HS-5 (cell line): ENCODE data around the gene SYNE1.

Experiments
- DNase-seq: peaks from one replicate; pipeline ENCODE4 v3.0.0-alpha.2; 2012; ENCODE audit warnings: low read depth

The SYNE1 gene

GRCh38 chr6:152314483-152314832, 322.7 kb downstream of the SYNE1 start:
- no peak for DNase-seq

- peak; percentile 42 for DNase-seq
Measured at GRCh38 chr6:152313542-152314482, 323.4 kb downstream of the SYNE1 start.

- no peak for DNase-seq
Measured at GRCh38 chr6:152312434-152312833, 324.7 kb downstream of the SYNE1 start.

- DNase-seq, result no peak
Measured at GRCh38 chr6:152310371-152310954, 326.7 kb downstream of the SYNE1 start.

- DNase-seq, result no peak
Measured at GRCh38 chr6:152309648-152310047, 327.5 kb downstream of the SYNE1 start.

GRCh38 chr6:152309006-152309405, 328.2 kb downstream of the SYNE1 start:
- DNase-seq, result no peak

GRCh38 chr6:152308306-152308705, 328.9 kb downstream of the SYNE1 start:
- no peak for DNase-seq

GRCh38 chr6:152305672-152306071, 331.5 kb downstream of the SYNE1 start:
- no peak for DNase-seq

GRCh38 chr6:152301765-152302568, 335.2 kb downstream of the SYNE1 start:
- peak; percentile 85 for DNase-seq

GRCh38 chr6:152301021-152301764, 336.0 kb downstream of the SYNE1 start:
- no peak for DNase-seq

GRCh38 chr6:152300517-152300916, 336.6 kb downstream of the SYNE1 start:
- DNase-seq, result no peak

GRCh38 chr6:152298848-152299735, 338.1 kb downstream of the SYNE1 start:
- no peak for DNase-seq

- DNase-seq, result no peak
Measured at GRCh38 chr6:152298055-152298647, 339.0 kb downstream of the SYNE1 start.

GRCh38 chr6:152296648-152297376, 340.4 kb downstream of the SYNE1 start:
- DNase-seq, result no peak

- DNase-seq, result no peak
Measured at GRCh38 chr6:152295920-152296319, 341.2 kb downstream of the SYNE1 start.

GRCh38 chr6:152295346-152295745, 341.8 kb downstream of the SYNE1 start:
- DNase-seq, result peak; percentile 42

- DNase-seq, result no peak
Measured at GRCh38 chr6:152293404-152293803, 343.8 kb downstream of the SYNE1 start.

GRCh38 chr6:152292555-152292954, 344.6 kb downstream of the SYNE1 start:
- no peak for DNase-seq

- DNase-seq, result no peak
Measured at GRCh38 chr6:152290693-152291092, 346.5 kb downstream of the SYNE1 start.

- no peak for DNase-seq
Measured at GRCh38 chr6:152277826-152278329, 359.3 kb downstream of the SYNE1 start.
